Calu3 (cell line): ENCODE measurements around the gene KRTAP9-3. TPM values are rescaled to one million over a fixed set of nuclear protein-coding genes. Genes with fewer than 3 reads are reported as not detected.
"Not testable (repeated sequence)": the region's sequence is repeated elsewhere in the genome, so short reads cannot be mapped to it uniquely, and the experiment has no call there.

Source experiments
- BruUV-seq: library from RNA; stranded (reverse); fragments of 400-500 nt; replicated peaks from 2 replicates; lab custom pipeline; 2021; lab: Mats Ljungman, UMichigan
- CTCF ChIA-PET: fragments of 300-600 bp; sonication (Branson Sonifier 250); formaldehyde crosslinking; loops from one replicate; lab custom pipeline; 2022; ENCODE audit warnings: antibody characterized with exemption; lab: Charles Lee
- DNase-seq: peaks from one replicate; pipeline ENCODE4 v3.0.0; 2022
- H3K27ac Mint-ChIP-seq: one replicate; pipeline ENCODE4 v1.8.0; 2022; ENCODE audit warnings: mixed read lengths; ENCODE audit not compliant: unreplicated experiment
- H3K27me3 Mint-ChIP-seq: one replicate; pipeline ENCODE4 v1.8.0; 2022; ENCODE audit warnings: mixed read lengths; ENCODE audit not compliant: unreplicated experiment
- H3K36me3 Mint-ChIP-seq: one replicate; pipeline ENCODE4 v1.8.0; 2022; ENCODE audit warnings: mild to moderate bottlenecking, moderate library complexity, mixed read lengths; ENCODE audit not compliant: insufficient read depth, unreplicated experiment
- H3K4me1 Mint-ChIP-seq: one replicate; pipeline ENCODE4 v1.8.0; 2022; ENCODE audit warnings: mild to moderate bottlenecking, low read depth, mixed read lengths; ENCODE audit not compliant: unreplicated experiment
- H3K4me3 Mint-ChIP-seq: one replicate; pipeline ENCODE4 v1.8.0; 2022; ENCODE audit warnings: mild to moderate bottlenecking, low read depth, moderate library complexity, mixed read lengths; ENCODE audit not compliant: unreplicated experiment
- H3K9me3 Mint-ChIP-seq: one replicate; pipeline ENCODE4 v1.8.0; 2022; ENCODE audit warnings: low read depth, mixed read lengths; ENCODE audit not compliant: unreplicated experiment
- CTCF ChIP-seq: fragments of 200-600 bp; IDR thresholded peaks from one replicate; pipeline ENCODE4 v1.8.0; 2022; ENCODE audit warnings: antibody characterized with exemption; ENCODE audit not compliant: unreplicated experiment
- intact Hi-C: fragments of 100-400 bp; cut with micrococcal nuclease; formaldehyde crosslinking; loops from one replicate; pipeline ENCODE4 v1.10.0; 2022; ENCODE audit not compliant: unreplicated experiment
- total RNA-seq: library from RNA; stranded (reverse); gene quantifications from 2 replicates; pipeline ENCODE4 v1.2.3, GENCODE V29; 2022

The KRTAP9-3 gene
- total RNA-seq, 1 experiment from 2014 or later = not detected

GRCh38 chr17:41251261-41251660 lies 19.0 kb downstream of the KRTAP9-3 start:
- intact Hi-C loops = no loop called here
- BruUV-seq = no TSS peak
- no peak for TF ChIP-seq CTCF
- DNase-seq = no peak
- Mint-ChIP-seq H3K27me3 (peaks cover 15% of the 10 kb centered on the region), H3K27ac (no peak overlapping the region), H3K9me3 (no peaks in the 10 kb centered on the region), H3K36me3 (no peaks in the 10 kb centered on the region), H3K4me1 (peaks cover 8% of the 10 kb centered on the region), H3K4me3 (no peak overlapping the region)
- CTCF ChIA-PET = no interaction called here

- DNase-seq = no peak
- Mint-ChIP-seq H3K9me3 (no peaks in the 10 kb centered on the region), H3K27me3 (peaks cover 22% of the 10 kb centered on the region), H3K36me3 (no peaks in the 10 kb centered on the region), H3K4me1 (no peaks in the 10 kb centered on the region), H3K27ac (no peak overlapping the region), H3K4me3 (no peak overlapping the region)
- intact Hi-C loops = no loop called here
- TF ChIP-seq CTCF = no peak
- BruUV-seq = no TSS peak
- CTCF ChIA-PET = no interaction called here
Measured at GRCh38 chr17:41254861-41255260, 22.6 kb downstream of the KRTAP9-3 start.

- H3K27ac Mint-ChIP-seq, intact Hi-C loops, H3K36me3 Mint-ChIP-seq, H3K4me3 Mint-ChIP-seq, DNase-seq, BruUV-seq, CTCF ChIA-PET, H3K4me1 Mint-ChIP-seq, H3K9me3 Mint-ChIP-seq: not testable (repeated sequence)
- peaks cover 22% of the 10 kb centered on the region for H3K27me3 Mint-ChIP-seq
Measured at GRCh38 chr17:41255381-41256290, 23.4 kb downstream of the KRTAP9-3 start, which contains the start of gene KRTAP9-9. KRTAP9-9 (plus strand) TSS chr17:41255384.

- no TSS peak for BruUV-seq
- no peaks in the 10 kb centered on the region for H3K9me3 Mint-ChIP-seq
- H3K36me3 Mint-ChIP-seq = no peaks in the 10 kb centered on the region
- no peak for TF ChIP-seq CTCF
- intact Hi-C loops = no loop called here
- CTCF ChIA-PET = no interaction called here
- H3K27me3 Mint-ChIP-seq = peaks cover 22% of the 10 kb centered on the region
- no peak overlapping the region for H3K27ac Mint-ChIP-seq
- H3K4me1 Mint-ChIP-seq = no peaks in the 10 kb centered on the region
- no peak overlapping the region for H3K4me3 Mint-ChIP-seq
- no peak for DNase-seq
Measured at GRCh38 chr17:41256291-41256685, 24.0 kb downstream of the KRTAP9-3 start.

- no peak overlapping the region for H3K4me3 Mint-ChIP-seq
- H3K9me3 Mint-ChIP-seq = no peaks in the 10 kb centered on the region
- TF ChIP-seq CTCF = no peak
- no peak overlapping the region for H3K27ac Mint-ChIP-seq
- intact Hi-C loops = no loop called here
- no peak for DNase-seq
- BruUV-seq = no TSS peak
- H3K4me1 Mint-ChIP-seq = no peaks in the 10 kb centered on the region
- CTCF ChIA-PET = interaction anchor here (1.0 kb wide), 1 partner anchor 13 kb away, joined by 3 read pairs; no protein-coding TSS in a partner anchor
- H3K36me3 Mint-ChIP-seq = no peaks in the 10 kb centered on the region
- peaks cover 15% of the 10 kb centered on the region for H3K27me3 Mint-ChIP-seq
Measured at GRCh38 chr17:41258406-41258805, 26.2 kb downstream of the KRTAP9-3 start.
